Measurements from ENCODE around the gene TMEM117.

TMEM117 gene

GRCh38 chr12:44020555-44020954 lies 184.7 kb downstream of the TMEM117 start:
- Histone ChIP-seq H3K79me1 (ENCODE audit: low read length) (no peaks in the 10 kb centered on the region), H3K79me2 (ENCODE audit: control insufficient read depth, insufficient read depth, low read length, poor library complexity) (no peaks in the 10 kb centered on the region), H3K9me3 (ENCODE audit: insufficient read depth, low read depth, low read length) (no peaks in the 10 kb centered on the region), H3K4me3 (ENCODE audit: low read depth, low read length) (no peak overlapping the region), H3K27ac (ENCODE audit: low read depth, low read length) (no peak overlapping the region), H3K4me2 (ENCODE audit: low read length) (no peak overlapping the region), H3K27me3 (ENCODE audit: insufficient read depth, low read length) (no peaks in the 10 kb centered on the region), H3K23ac (ENCODE audit: low read length) (no peak overlapping the region), H3K36me3 (ENCODE audit: control insufficient read depth in 1 of 2, insufficient read depth in 2 of 2, low read length in 2 of 2) (no peaks in the 10 kb centered on the region), H3K9ac (ENCODE audit: low read length) (no peak overlapping the region), H3K14ac (ENCODE audit: low read length) (no peak overlapping the region), H4K91ac (ENCODE audit: low read depth, low read length) (no peak overlapping the region), H3K4ac (ENCODE audit: low read depth, low read length) (no peak overlapping the region), H2BK120ac (ENCODE audit: insufficient read depth, low read length, poor library complexity) (no peak overlapping the region), H3K18ac (ENCODE audit: low read length) (no peak overlapping the region), H2BK5ac (ENCODE audit: low read depth, low read length, poor library complexity) (no peak overlapping the region), H4K8ac (ENCODE audit: low read depth, low read length) (no peak overlapping the region), H2BK12ac (ENCODE audit: low read length) (no peak overlapping the region), H4K12ac (ENCODE audit: low read depth, low read length) (no peak overlapping the region), H2AK5ac (ENCODE audit: low read length) (no peak overlapping the region), H3K4me1 (ENCODE audit: control insufficient read depth in 1 of 2, insufficient read depth in 2 of 2, low read length in 2 of 2) (no peaks in the 10 kb centered on the region), H2AFZ (ENCODE audit: insufficient read depth, low read length, poor library complexity) (no peak overlapping the region)
- no CpG with 5 or more reads among the region's 1 CpG for WGBS (ENCODE audit: extremely low coverage, insufficient coverage, insufficient read length)
- no peak for DNase-seq

GRCh38 chr12:44021471-44021971 lies 185.6 kb downstream of the TMEM117 start:
- Histone ChIP-seq H3K27ac (ENCODE audit: low read depth, low read length) (no peak overlapping the region), H3K9ac (ENCODE audit: low read length) (no peak overlapping the region), H3K14ac (ENCODE audit: low read length) (no peak overlapping the region), H3K18ac (ENCODE audit: low read length) (no peak overlapping the region), H3K4me3 (ENCODE audit: low read depth, low read length) (no peak overlapping the region), H4K12ac (ENCODE audit: low read depth, low read length) (no peak overlapping the region), H2BK5ac (ENCODE audit: low read depth, low read length, poor library complexity) (no peak overlapping the region), H2AFZ (ENCODE audit: insufficient read depth, low read length, poor library complexity) (no peak overlapping the region), H3K79me1 (ENCODE audit: low read length) (no peaks in the 10 kb centered on the region), H3K79me2 (ENCODE audit: control insufficient read depth, insufficient read depth, low read length, poor library complexity) (no peaks in the 10 kb centered on the region), H4K8ac (ENCODE audit: low read depth, low read length) (no peak overlapping the region), H3K4me2 (ENCODE audit: low read length) (no peak overlapping the region), H2BK12ac (ENCODE audit: low read length) (no peak overlapping the region), H3K23ac (ENCODE audit: low read length) (no peak overlapping the region), H3K36me3 (ENCODE audit: control insufficient read depth in 1 of 2, insufficient read depth in 2 of 2, low read length in 2 of 2) (no peaks in the 10 kb centered on the region), H4K91ac (ENCODE audit: low read depth, low read length) (no peak overlapping the region), H3K27me3 (ENCODE audit: insufficient read depth, low read length) (no peaks in the 10 kb centered on the region), H3K4me1 (ENCODE audit: control insufficient read depth in 1 of 2, insufficient read depth in 2 of 2, low read length in 2 of 2) (no peaks in the 10 kb centered on the region), H3K9me3 (ENCODE audit: insufficient read depth, low read depth, low read length) (no peaks in the 10 kb centered on the region), H3K4ac (ENCODE audit: low read depth, low read length) (no peak overlapping the region), H2BK120ac (ENCODE audit: insufficient read depth, low read length, poor library complexity) (no peak overlapping the region), H2AK5ac (ENCODE audit: low read length) (no peak overlapping the region)
- no CpG with 5 or more reads among the region's 1 CpG for WGBS (ENCODE audit: extremely low coverage, insufficient coverage, insufficient read length)
- DNase-seq = no peak

GRCh38 chr12:44025499-44025898 lies 189.6 kb downstream of the TMEM117 start:
- Histone ChIP-seq H2BK5ac (ENCODE audit: low read depth, low read length, poor library complexity) (no peak overlapping the region), H2BK12ac (ENCODE audit: low read length) (no peak overlapping the region), H3K79me2 (ENCODE audit: control insufficient read depth, insufficient read depth, low read length, poor library complexity) (no peaks in the 10 kb centered on the region), H3K9ac (ENCODE audit: low read length) (no peak overlapping the region), H3K23ac (ENCODE audit: low read length) (no peak overlapping the region), H3K4me2 (ENCODE audit: low read length) (no peak overlapping the region), H2BK120ac (ENCODE audit: insufficient read depth, low read length, poor library complexity) (no peak overlapping the region), H2AFZ (ENCODE audit: insufficient read depth, low read length, poor library complexity) (no peak overlapping the region), H3K79me1 (ENCODE audit: low read length) (no peaks in the 10 kb centered on the region), H3K9me3 (ENCODE audit: insufficient read depth, low read depth, low read length) (no peaks in the 10 kb centered on the region), H3K27me3 (ENCODE audit: insufficient read depth, low read length) (no peaks in the 10 kb centered on the region), H4K8ac (ENCODE audit: low read depth, low read length) (no peak overlapping the region), H3K36me3 (ENCODE audit: control insufficient read depth in 1 of 2, insufficient read depth in 2 of 2, low read length in 2 of 2) (no peaks in the 10 kb centered on the region), H2AK5ac (ENCODE audit: low read length) (no peak overlapping the region), H3K4me1 (ENCODE audit: control insufficient read depth in 1 of 2, insufficient read depth in 2 of 2, low read length in 2 of 2) (no peaks in the 10 kb centered on the region), H3K27ac (ENCODE audit: low read depth, low read length) (no peak overlapping the region), H4K12ac (ENCODE audit: low read depth, low read length) (no peak overlapping the region), H3K18ac (ENCODE audit: low read length) (no peak overlapping the region), H3K4ac (ENCODE audit: low read depth, low read length) (no peak overlapping the region), H3K14ac (ENCODE audit: low read length) (no peak overlapping the region), H4K91ac (ENCODE audit: low read depth, low read length) (no peak overlapping the region), H3K4me3 (ENCODE audit: low read depth, low read length) (no peak overlapping the region)
- no CpG with 5 or more reads among the region's 3 CpGs for WGBS (ENCODE audit: extremely low coverage, insufficient coverage, insufficient read length)
- DNase-seq = no peak

GRCh38 chr12:44026046-44026445 lies 190.2 kb downstream of the TMEM117 start:
- no peak overlapping the region for H3K23ac ChIP-seq (ENCODE audit: low read length)
- H3K27ac ChIP-seq (ENCODE audit: low read depth, low read length) = no peak overlapping the region
- H3K4ac ChIP-seq (ENCODE audit: low read depth, low read length) = no peak overlapping the region
- DNase-seq = no peak
- no peak overlapping the region for H3K9ac ChIP-seq (ENCODE audit: low read length)
- no CpG with 5 or more reads among the region's 2 CpGs for WGBS (ENCODE audit: extremely low coverage, insufficient coverage, insufficient read length)
- no peak overlapping the region for H4K12ac ChIP-seq (ENCODE audit: low read depth, low read length)
- no peaks in the 10 kb centered on the region for H3K9me3 ChIP-seq (ENCODE audit: insufficient read depth, low read depth, low read length)
- H3K4me2 ChIP-seq (ENCODE audit: low read length) = no peak overlapping the region
- H3K79me2 ChIP-seq (ENCODE audit: control insufficient read depth, insufficient read depth, low read length, poor library complexity) = no peaks in the 10 kb centered on the region
- no peak overlapping the region for H3K18ac ChIP-seq (ENCODE audit: low read length)
- no peak overlapping the region for H2BK5ac ChIP-seq (ENCODE audit: low read depth, low read length, poor library complexity)
- H3K4me3 ChIP-seq (ENCODE audit: low read depth, low read length) = no peak overlapping the region
- no peaks in the 10 kb centered on the region for H3K4me1 ChIP-seq (ENCODE audit: control insufficient read depth in 1 of 2, insufficient read depth in 2 of 2, low read length in 2 of 2)
- no peak overlapping the region for H2BK12ac ChIP-seq (ENCODE audit: low read length)
- no peak overlapping the region for H2BK120ac ChIP-seq (ENCODE audit: insufficient read depth, low read length, poor library complexity)
- no peak overlapping the region for H4K8ac ChIP-seq (ENCODE audit: low read depth, low read length)
- H3K36me3 ChIP-seq (ENCODE audit: control insufficient read depth in 1 of 2, insufficient read depth in 2 of 2, low read length in 2 of 2) = no peaks in the 10 kb centered on the region
- H4K91ac ChIP-seq (ENCODE audit: low read depth, low read length) = no peak overlapping the region
- H2AK5ac ChIP-seq (ENCODE audit: low read length) = no peak overlapping the region
- no peaks in the 10 kb centered on the region for H3K27me3 ChIP-seq (ENCODE audit: insufficient read depth, low read length)
- H2AFZ ChIP-seq (ENCODE audit: insufficient read depth, low read length, poor library complexity) = no peak overlapping the region
- H3K14ac ChIP-seq (ENCODE audit: low read length) = no peak overlapping the region
- H3K79me1 ChIP-seq (ENCODE audit: low read length) = no peaks in the 10 kb centered on the region

All from trophoblast cell (in vitro differentiated cells and primary cell).